HK-2 (cell line): ENCODE results near the gene NR0B2.
"Not testable (repeated sequence)": the region's sequence is repeated elsewhere in the genome, so short reads cannot be mapped to it uniquely, and the experiment has no call there.

Experiments
- DNase-seq: peaks from one replicate; pipeline ENCODE4 v3.0.0-alpha.2; 2018; ENCODE audit not compliant: unreplicated experiment

NR0B2 gene, protein sequence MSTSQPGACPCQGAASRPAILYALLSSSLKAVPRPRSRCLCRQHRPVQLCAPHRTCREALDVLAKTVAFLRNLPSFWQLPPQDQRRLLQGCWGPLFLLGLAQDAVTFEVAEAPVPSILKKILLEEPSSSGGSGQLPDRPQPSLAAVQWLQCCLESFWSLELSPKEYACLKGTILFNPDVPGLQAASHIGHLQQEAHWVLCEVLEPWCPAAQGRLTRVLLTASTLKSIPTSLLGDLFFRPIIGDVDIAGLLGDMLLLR

DNA sequence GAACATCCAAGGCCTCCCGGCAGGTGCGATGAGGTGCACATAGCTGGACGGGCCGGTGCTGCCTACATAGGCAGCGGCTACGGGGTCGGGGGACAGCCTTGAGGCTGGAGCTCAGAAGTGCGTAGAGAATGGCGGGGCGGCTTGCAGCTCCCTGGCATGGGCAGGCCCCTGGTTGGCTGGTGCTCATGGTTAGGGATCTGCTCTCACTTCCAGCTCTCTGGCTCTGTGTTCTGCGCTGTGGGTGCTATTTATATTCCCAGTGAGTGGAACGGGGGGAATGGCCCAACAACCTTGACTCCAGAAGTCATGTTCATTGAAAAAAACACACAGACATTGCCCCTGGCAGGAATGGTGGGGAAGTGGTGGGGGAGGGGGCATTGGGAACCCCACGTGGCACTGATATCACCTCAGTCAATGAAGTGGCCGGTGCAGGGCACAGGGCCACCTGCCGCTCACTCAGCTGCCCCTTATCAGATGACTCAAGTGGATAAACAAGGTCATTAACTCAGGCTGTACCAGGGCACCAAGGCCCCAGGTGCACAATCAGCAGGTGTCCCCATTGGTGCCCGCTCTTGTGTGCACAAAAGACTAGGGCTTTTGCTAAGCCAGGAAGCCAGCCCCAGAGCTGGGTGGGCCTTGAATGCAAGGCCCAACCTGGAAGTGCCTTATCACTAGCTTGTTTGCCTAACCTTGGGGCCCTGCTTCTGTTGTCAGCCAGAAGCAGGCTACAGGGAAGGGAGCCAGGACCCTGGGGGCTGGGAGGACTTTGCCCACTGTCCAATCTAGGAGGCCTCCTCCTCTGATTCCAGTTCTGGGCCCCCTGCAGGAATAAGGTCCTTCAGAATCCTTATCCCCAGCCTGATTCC lies at the start of gene NR0B2:
NR0B2 (minus strand) TSS at position 222 of the 866 bp plus-strand sequence; CDS start at position 187, 35 bp downstream.
- no peak for DNase-seq

DNA sequence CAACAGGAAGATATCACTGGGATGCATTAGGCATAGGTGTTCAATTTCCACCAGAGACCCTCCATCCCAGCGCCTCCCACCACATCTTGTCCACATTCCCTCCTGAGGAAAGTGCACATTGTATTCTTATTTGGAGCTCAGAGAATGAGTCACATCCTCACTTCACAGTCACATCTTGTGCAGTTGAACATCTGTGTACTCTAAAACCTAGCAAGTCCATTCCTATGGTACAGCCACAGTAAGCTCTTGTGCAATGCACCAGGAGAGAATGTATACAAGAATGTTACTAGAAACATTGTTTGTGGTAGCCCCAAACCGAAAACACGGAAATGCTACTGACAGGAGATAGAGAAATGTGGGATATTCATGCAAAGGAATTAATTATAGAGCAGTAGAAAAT lies 48.1 kb upstream of the NR0B2 start:
- DNase-seq = no peak

DNA sequence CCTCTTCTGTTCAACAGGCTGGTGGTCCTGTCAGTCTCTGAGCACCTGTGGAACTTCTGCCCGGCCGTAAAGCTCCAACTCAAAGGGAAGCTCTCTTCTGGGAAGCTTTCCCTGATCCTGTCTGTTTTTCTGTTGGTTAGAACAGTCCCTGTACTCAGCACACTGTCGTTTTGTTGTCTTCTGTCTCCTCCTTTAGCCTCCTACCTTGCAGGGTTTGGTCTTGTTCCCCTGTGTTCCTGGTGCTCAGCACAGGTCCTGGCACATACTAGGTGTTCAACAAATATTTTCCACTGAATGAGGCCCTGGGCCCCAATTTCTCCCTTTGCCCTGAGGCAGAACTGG lies 46.8 kb upstream of the NR0B2 start:
- DNase-seq = no peak

- no peak for DNase-seq
Measured at GRCh38 chr1:26959722-26960624, 46.2 kb upstream of the NR0B2 start, which contains the start of gene KDF1. KDF1 (minus strand) TSS chr1:26960468; CDS start chr1:26952380, 8,088 bp downstream.

GRCh38 chr1:26959270-26959669 lies 45.5 kb upstream of the NR0B2 start:
- no peak for DNase-seq

GRCh38 chr1:26957306-26957705 lies 43.5 kb upstream of the NR0B2 start:
- no peak for DNase-seq

DNA sequence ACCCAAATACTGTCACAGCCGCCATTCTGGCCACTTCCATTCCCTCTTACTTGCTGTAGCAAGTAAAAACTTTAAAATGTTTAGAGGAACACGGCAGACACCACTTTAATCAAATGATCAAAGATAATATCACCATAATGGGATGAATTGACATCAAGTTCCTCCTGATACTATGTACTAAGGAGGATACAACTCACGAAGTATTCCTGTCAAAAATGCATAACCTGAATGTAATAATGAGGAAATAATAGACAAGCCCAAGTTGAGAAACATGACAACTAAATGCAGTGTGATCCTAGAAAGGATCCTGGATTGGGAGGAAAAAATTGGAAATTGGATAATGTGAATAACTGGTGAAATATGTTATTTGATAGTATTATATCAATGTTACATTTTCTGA lies 42.5 kb upstream of the NR0B2 start:
- no peak for DNase-seq

- DNase-seq = no peak
Measured at GRCh38 chr1:26953374-26953773, 39.6 kb upstream of the NR0B2 start.

- DNase-seq = no peak
Measured at GRCh38 chr1:26951821-26952497, 38.2 kb upstream of the NR0B2 start.

- no peak for DNase-seq
Measured at GRCh38 chr1:26951216-26951615, 37.4 kb upstream of the NR0B2 start.

DNA sequence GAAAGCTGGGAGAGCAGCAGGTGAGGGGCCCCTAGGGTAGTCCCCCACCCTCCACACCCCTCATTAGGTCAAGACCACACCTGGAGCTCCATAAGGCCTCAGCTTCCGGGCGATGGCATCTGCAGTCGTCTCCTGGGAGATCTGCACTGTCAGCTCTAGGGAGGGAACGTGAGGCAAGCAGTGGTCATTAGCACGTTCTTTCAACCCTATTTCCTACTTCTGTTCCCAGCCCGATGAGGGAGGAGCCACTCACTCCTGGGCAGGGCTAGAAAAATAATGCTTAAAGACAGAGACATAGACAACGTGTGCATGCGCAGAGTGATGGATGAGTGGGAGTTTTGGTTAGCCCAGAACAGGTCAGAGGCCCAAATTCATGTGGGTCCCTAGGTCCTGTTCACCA lies 36.8 kb upstream of the NR0B2 start:
- DNase-seq = no peak

DNA sequence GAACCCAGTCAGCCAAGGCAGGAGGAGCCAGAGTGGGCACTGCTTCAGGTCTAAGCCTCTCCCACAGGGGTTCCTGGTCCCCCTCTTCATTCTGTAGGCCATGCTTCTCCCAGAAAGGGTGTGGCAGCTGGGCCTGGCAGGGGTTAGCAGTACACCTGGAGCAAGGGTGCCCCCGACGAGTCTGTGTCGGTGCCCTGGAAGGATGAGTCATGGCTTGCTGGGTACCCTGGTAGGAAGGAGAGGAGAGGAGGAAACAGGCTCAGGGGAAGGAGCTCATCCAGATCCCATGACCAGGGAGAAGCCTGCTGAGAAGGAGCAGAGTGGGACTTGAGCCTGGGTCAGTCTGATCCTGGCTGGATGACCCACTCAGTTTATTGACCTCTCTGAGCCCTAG lies 36.1 kb upstream of the NR0B2 start:
- no peak for DNase-seq

GRCh38 chr1:26949266-26949925 lies 35.6 kb upstream of the NR0B2 start:
- DNase-seq = no peak

DNA sequence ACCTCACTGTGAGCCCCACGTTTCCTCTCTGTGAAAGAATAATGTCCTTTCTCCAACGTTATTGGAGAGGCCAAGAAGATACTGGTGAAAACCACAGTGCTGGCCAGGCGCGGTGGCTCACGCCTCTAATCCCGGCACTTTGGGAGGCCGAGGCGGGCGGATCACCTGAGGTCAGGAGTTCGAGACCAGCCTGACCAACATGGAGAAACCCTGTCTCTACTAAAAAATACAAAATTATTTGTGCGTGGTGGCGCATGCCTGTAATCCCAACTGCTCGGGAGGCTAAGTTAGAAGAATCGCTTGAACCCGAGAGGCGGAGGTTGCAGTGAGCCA lies 34.9 kb upstream of the NR0B2 start:
- DNase-seq = not testable (repeated sequence)

- DNase-seq = no peak
Measured at GRCh38 chr1:26946270-26946669, 32.5 kb upstream of the NR0B2 start.

DNA sequence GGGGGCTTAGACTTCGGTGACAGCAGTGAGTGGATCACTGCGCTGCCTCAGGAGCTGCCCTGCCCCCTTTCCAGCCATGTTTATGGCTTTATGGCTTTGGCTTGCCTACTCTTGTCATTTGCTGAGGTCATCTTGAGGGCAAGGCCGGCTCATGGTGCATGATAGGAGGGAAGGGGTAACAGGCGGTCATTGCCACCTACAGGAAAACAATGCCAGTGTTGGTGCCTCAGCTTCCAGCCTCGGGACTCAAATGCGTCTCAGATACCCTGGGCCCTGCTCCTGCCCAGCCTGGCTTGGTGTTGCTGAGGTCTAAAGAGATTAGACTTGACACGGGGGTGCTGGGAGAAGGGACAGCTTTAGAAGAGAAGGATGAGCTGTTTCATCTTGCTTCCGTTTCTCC lies 32.0 kb upstream of the NR0B2 start:
- no peak for DNase-seq

DNA sequence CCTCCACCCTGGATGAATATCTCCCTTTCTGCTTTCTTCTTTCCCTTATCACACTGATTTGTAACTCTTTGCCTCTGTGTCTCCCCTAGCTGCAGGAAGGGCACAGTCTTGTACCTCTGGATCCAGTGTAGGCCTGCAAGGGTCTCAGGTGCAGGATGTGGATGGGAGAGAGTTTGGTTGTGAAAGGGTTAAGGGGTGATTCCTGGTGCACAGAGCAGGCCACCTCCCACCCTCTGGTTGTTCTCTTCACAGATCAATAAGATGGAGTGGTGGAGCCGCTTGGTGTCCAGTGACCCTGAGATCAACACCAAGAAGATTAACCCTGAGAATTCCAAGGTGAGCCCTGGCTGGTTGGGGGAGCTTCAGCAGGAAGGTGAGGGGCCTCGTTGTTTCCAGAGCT lies 31.4 kb upstream of the NR0B2 start:
- no peak for DNase-seq

GRCh38 chr1:26942656-26943055 lies 28.9 kb upstream of the NR0B2 start:
- no peak for DNase-seq

- no peak for DNase-seq
Measured at GRCh38 chr1:26941311-26941710, 27.5 kb upstream of the NR0B2 start.

GRCh38 chr1:26938659-26939025 lies 24.9 kb upstream of the NR0B2 start:
- no peak for DNase-seq

GRCh38 chr1:26938004-26938658 lies 24.4 kb upstream of the NR0B2 start:
- DNase-seq = no peak
